HCT116 (cell line): ENCODE results near the gene LRIG3. TPM values are rescaled to one million over a fixed set of nuclear protein-coding genes. Genes with fewer than 3 reads are reported as not detected.

ENCODE experiments used
- ATAC-seq: fragments of 200-7000 bp; cut with Tn5 transposase; 2 replicates; pipeline ENCODE4 v1.9.1; 2020; ENCODE audit warnings: mild to moderate bottlenecking, moderate library complexity
- BruUV-seq: library from RNA; stranded (reverse); fragments of 400-500 nt; replicated peaks from 2 replicates; lab custom pipeline; 2021; lab: Mats Ljungman, UMichigan
- CTCF ChIA-PET: fragments of 300-600 bp; sonication (Branson Sonifier 250); formaldehyde crosslinking; loops from one replicate; lab custom pipeline; 2021; ENCODE audit warnings: antibody characterized with exemption; lab: Charles Lee
- POLR2A ChIA-PET: fragments of 300-600, 350-600 bp; sonication (Branson Sonifier 250); formaldehyde crosslinking; loops from one replicate; lab custom pipeline; 2021; ENCODE audit warnings: antibody characterized with exemption; lab: Charles Lee
- RAD21 ChIA-PET, 2 experiments: fragments of 300-600 bp; sonication (Branson Sonifier 250); formaldehyde crosslinking; loops; one replicate each; lab custom pipeline; 2023; ENCODE audit warnings: low total read pairs in 2 of 2; ENCODE audit not compliant: uncharacterized antibody in 2 of 2, unreplicated experiment in 2 of 2, low non-redundant PET in 1 of 2; lab: Charles Lee
- DNase-seq: peaks from one replicate; pipeline ENCODE4 v3.0.0-alpha.2; 2010; ENCODE audit warnings: low read depth, low spot score
- H2AFZ ChIP-seq: fragments of 200-600 bp; shearing (Covaris generic), sonication (generic); 2 replicates; pipeline ENCODE4 v1.6.1; 2017; ENCODE audit warnings: low read depth, mixed run types, mixed read lengths, antibody characterized with exemption, low read length; ENCODE audit not compliant: poor library complexity, severe bottlenecking
- H3K27ac ChIP-seq: 2 replicates; pipeline ENCODE4 v1.5.1; 2012; ENCODE audit warnings: low read depth, low read length
- H3K27me3 ChIP-seq: fragments of 200-600 bp; sonication (generic); 2 replicates; pipeline ENCODE4 v1.6.1; 2016; ENCODE audit warnings: mixed run types, low read length, mixed read lengths; ENCODE audit not compliant: insufficient read depth
- H3K36me3 ChIP-seq, 2 experiments: fragments of 200-500 bp in 1 of 2; fragments of 200-600 bp in 1 of 2; sonication (Bioruptor generic) in 1 of 2; sonication (generic) in 1 of 2; 2 replicates each; pipeline versions ENCODE4 v1.5.1 to v1.6.1; 2014 to 2016; ENCODE audit warnings: low read length in 2 of 2, inconsistent platforms in 1 of 2, mixed read lengths in 1 of 2, mixed run types in 1 of 2; ENCODE audit not compliant: insufficient read depth in 2 of 2, control insufficient read depth in 1 of 2
- H3K4me1 ChIP-seq, 2 experiments: fragments of 200-600 bp in 1 of 2; sonication (generic) in 1 of 2; 2 replicates each; pipeline versions ENCODE4 v1.5.1 to v1.6.1; 2012 to 2017; ENCODE audit warnings: low read length in 2 of 2, inconsistent platforms in 1 of 2, mild to moderate bottlenecking in 1 of 2, mixed read lengths in 1 of 2, mixed run types in 1 of 2, moderate library complexity in 1 of 2; ENCODE audit not compliant: insufficient read depth in 2 of 2, control insufficient read depth in 1 of 2
- H3K4me2 ChIP-seq: fragments of 200-600 bp; sonication (generic); 2 replicates; pipeline ENCODE4 v1.6.1; 2017; ENCODE audit warnings: mixed run types, low read length, mixed read lengths
- H3K4me3 ChIP-seq, 2 experiments: fragments of 200-600 bp in 1 of 2; sonication (generic) in 1 of 2; replicated peaks in 1 of 2; 2 replicates each; pipeline ENCODE4 v1.5.1; 2011 to 2016; ENCODE audit warnings: low read length in 2 of 2, control low read depth in 1 of 2, low read depth in 1 of 2, mild to moderate bottlenecking in 1 of 2, mixed read lengths in 1 of 2, mixed run types in 1 of 2
- H3K79me2 ChIP-seq: fragments of 200-600 bp; sonication (generic); 2 replicates; pipeline ENCODE4 v1.6.1; 2017; ENCODE audit warnings: mild to moderate bottlenecking, mixed run types, low read length, moderate library complexity, mixed read lengths; ENCODE audit not compliant: insufficient read depth
- H3K9ac ChIP-seq: fragments of 200-600 bp; sonication (generic); 2 replicates; pipeline ENCODE4 v1.6.1; 2016; ENCODE audit warnings: low read length, mixed read lengths
- H3K9me2 ChIP-seq: fragments of 200-600 bp; sonication (generic), shearing (Covaris generic); 2 replicates; pipeline ENCODE4 v1.6.1; 2017; ENCODE audit warnings: mixed run types, mild to moderate bottlenecking, moderate library complexity; ENCODE audit not compliant: insufficient read depth
- H3K9me3 ChIP-seq, 2 experiments: fragments of 200-500 bp in 1 of 2; fragments of 200-600 bp in 1 of 2; sonication (Bioruptor generic) in 1 of 2; sonication (generic) in 1 of 2; 2 replicates each; pipeline ENCODE4 v1.6.1; 2014 to 2017; ENCODE audit warnings: low read length in 2 of 2, mixed read lengths in 2 of 2, inconsistent platforms in 1 of 2, low read depth in 1 of 2, mild to moderate bottlenecking in 1 of 2, mixed run types in 1 of 2, moderate library complexity in 1 of 2; ENCODE audit not compliant: control insufficient read depth in 1 of 2, insufficient read depth in 1 of 2
- H4K20me1 ChIP-seq: fragments of 200-600 bp; sonication (generic), shearing (Covaris generic); 2 replicates; pipeline ENCODE4 v1.6.1; 2017; ENCODE audit warnings: mixed run types, mild to moderate bottlenecking, moderate library complexity; ENCODE audit not compliant: insufficient read depth
- CEBPB ChIP-seq: IDR thresholded peaks from 2 replicates; pipeline ENCODE4 v1.6.1; 2012; ENCODE audit warnings: low read depth
- ELF1 ChIP-seq: IDR thresholded peaks from 2 replicates; pipeline ENCODE4 v1.6.1; 2012; ENCODE audit warnings: low read depth, borderline replicate concordance
- JUND ChIP-seq: IDR thresholded peaks from 2 replicates; pipeline ENCODE4 v1.6.1; 2012
- POLR2A ChIP-seq: IDR thresholded peaks from 2 replicates; pipeline ENCODE4 v1.7.0; 2011; ENCODE audit warnings: borderline replicate concordance; ENCODE audit not compliant: insufficient read depth, insufficient read length; ENCODE audit errors: extremely low read depth
- POLR2AphosphoS5 ChIP-seq: IDR thresholded peaks from 2 replicates; pipeline ENCODE4 v1.6.1; 2011; ENCODE audit warnings: mild to moderate bottlenecking, low read depth, low read length, moderate library complexity
- RAD21 ChIP-seq: IDR thresholded peaks from 2 replicates; pipeline ENCODE4 v1.6.1; 2012; ENCODE audit warnings: low read depth, mild to moderate bottlenecking
- SIN3A ChIP-seq: IDR thresholded peaks from 2 replicates; pipeline ENCODE4 v1.6.1; 2012; ENCODE audit warnings: low read depth
- SP1 ChIP-seq: IDR thresholded peaks from 2 replicates; pipeline ENCODE4 v1.6.1; 2012; ENCODE audit warnings: low read depth
- SRF ChIP-seq: IDR thresholded peaks from 2 replicates; pipeline ENCODE4 v1.6.1; 2012; ENCODE audit warnings: low read depth
- YY1 ChIP-seq: IDR thresholded peaks from 2 replicates; pipeline ENCODE4 v1.6.1; 2011; ENCODE audit warnings: low read length, low read depth, moderate library complexity, mild to moderate bottlenecking; ENCODE audit not compliant: insufficient replicate concordance; ENCODE audit errors: extremely low read depth
- ZFX ChIP-seq: fragments of 450-650 bp; IDR thresholded peaks from 2 replicates; pipeline ENCODE4 v1.6.1; 2017
- ZNF274 ChIP-seq: fragments of 200-500 bp; sonication (Bioruptor generic); IDR thresholded peaks from 2 replicates; pipeline ENCODE4 v1.6.1; 2014; ENCODE audit warnings: mild to moderate bottlenecking, low read depth, low read length, inconsistent platforms
- intact Hi-C: fragments of 100-400 bp; cut with micrococcal nuclease; formaldehyde crosslinking; loops from 2 replicates; pipeline ENCODE4 v1.10.0; 2022
- total RNA-seq: library from RNA; stranded (reverse); gene quantifications from one replicate; pipeline ENCODE4 v1.2.1, GENCODE V29; 2021; ENCODE audit not compliant: unreplicated experiment
- TF ChIP-seq, protein P1 (sequence below), 3 experiments: fragments of 200-600 bp in 1 of 3; sonication (generic) in 1 of 3; IDR thresholded peaks in 2 of 3; conservative IDR thresholded peaks in 1 of 3; 2 replicates each; pipeline ENCODE4 v1.5.1; 2012 to 2017; ENCODE audit warnings: low read depth in 2 of 3, low read length in 2 of 3, antibody characterized with exemption in 1 of 3, borderline replicate concordance in 1 of 3, control low read depth in 1 of 3, mild to moderate bottlenecking in 1 of 3, mixed read lengths in 1 of 3, mixed run types in 1 of 3, moderate library complexity in 1 of 3; ENCODE audit not compliant: insufficient read depth in 1 of 3
- TF ChIP-seq, protein P2 (sequence below): IDR thresholded peaks from 2 replicates; pipeline ENCODE4 v1.6.1; 2011; ENCODE audit warnings: mild to moderate bottlenecking, low read length, moderate library complexity; ENCODE audit not compliant: insufficient replicate concordance; ENCODE audit errors: extremely low read depth
- TF ChIP-seq, protein P3 (sequence below): IDR thresholded peaks from 2 replicates; pipeline ENCODE4 v1.6.1; 2012
- TF ChIP-seq, protein P4 (sequence below): IDR thresholded peaks from 2 replicates; pipeline ENCODE4 v1.6.1; 2012

Gene LRIG3
- total RNA-seq, 1 experiment from 2014 or later: 11.1 TPM

DNA sequence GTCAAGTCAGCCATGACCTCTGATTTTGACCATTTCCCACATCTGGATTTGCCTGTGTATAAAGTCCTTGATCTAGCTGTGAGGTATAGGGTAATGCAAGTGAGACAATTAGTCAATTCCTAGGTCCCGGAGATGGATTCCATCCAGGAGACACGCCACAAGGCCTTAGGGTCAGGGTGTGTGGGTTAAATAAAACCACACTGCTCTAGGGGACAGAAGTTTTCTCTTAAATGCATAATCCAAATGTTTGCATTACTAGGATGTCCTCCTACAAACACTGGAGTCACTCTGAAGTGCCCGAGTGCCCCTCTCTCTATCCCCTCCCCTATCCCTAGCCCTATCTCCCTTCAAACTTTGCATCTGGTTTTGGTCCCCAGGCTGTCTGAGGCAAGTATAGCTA lies 26.8 kb downstream of the LRIG3 start (continued):
- TF ChIP-seq, protein P1, sequence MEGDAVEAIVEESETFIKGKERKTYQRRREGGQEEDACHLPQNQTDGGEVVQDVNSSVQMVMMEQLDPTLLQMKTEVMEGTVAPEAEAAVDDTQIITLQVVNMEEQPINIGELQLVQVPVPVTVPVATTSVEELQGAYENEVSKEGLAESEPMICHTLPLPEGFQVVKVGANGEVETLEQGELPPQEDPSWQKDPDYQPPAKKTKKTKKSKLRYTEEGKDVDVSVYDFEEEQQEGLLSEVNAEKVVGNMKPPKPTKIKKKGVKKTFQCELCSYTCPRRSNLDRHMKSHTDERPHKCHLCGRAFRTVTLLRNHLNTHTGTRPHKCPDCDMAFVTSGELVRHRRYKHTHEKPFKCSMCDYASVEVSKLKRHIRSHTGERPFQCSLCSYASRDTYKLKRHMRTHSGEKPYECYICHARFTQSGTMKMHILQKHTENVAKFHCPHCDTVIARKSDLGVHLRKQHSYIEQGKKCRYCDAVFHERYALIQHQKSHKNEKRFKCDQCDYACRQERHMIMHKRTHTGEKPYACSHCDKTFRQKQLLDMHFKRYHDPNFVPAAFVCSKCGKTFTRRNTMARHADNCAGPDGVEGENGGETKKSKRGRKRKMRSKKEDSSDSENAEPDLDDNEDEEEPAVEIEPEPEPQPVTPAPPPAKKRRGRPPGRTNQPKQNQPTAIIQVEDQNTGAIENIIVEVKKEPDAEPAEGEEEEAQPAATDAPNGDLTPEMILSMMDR (IDR thresholded peaks at IDR 0.05 in 2 of 3, conservative IDR thresholded peaks at IDR 0.05 in 1 of 3; ENCODE audit: borderline replicate concordance in 1 of 3, insufficient read depth in 1 of 3, low read depth in 2 of 3, low read length in 2 of 3): no peak
- TF ChIP-seq SRF (no peak), JUND (no peak), YY1 (no peak)
- TF ChIP-seq, protein P2, sequence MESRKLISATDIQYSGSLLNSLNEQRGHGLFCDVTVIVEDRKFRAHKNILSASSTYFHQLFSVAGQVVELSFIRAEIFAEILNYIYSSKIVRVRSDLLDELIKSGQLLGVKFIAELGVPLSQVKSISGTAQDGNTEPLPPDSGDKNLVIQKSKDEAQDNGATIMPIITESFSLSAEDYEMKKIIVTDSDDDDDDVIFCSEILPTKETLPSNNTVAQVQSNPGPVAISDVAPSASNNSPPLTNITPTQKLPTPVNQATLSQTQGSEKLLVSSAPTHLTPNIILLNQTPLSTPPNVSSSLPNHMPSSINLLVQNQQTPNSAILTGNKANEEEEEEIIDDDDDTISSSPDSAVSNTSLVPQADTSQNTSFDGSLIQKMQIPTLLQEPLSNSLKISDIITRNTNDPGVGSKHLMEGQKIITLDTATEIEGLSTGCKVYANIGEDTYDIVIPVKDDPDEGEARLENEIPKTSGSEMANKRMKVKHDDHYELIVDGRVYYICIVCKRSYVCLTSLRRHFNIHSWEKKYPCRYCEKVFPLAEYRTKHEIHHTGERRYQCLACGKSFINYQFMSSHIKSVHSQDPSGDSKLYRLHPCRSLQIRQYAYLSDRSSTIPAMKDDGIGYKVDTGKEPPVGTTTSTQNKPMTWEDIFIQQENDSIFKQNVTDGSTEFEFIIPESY: no peak
- TF ChIP-seq, all 23 proteins: peak for 0

DNA sequence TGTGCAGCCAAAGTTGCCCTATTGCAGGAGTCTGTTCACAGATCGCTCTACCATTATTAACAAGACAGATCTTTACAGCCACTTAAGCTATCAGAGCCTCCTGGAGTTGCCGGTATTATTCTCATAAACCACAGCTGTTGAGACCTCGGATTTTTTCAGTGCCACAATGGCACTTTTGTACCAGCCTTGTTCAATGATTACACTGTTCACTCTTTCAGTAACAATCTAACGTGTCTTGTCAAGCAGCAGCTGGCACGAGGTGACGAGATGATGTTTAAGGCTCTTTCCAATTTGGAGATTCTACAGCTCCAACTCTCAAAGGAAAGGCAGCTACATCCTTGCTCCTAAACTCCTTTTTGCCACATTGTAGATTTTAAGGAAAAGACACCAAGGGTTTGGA lies 30.7 kb downstream of the LRIG3 start:
- intact Hi-C loops: no loop called here
- no peak for TF ChIP-seq SRF
- TF ChIP-seq YY1: no peak
- no peak for TF ChIP-seq ELF1
- TF ChIP-seq, protein P1 (IDR thresholded peaks at IDR 0.05 in 2 of 3, conservative IDR thresholded peaks at IDR 0.05 in 1 of 3; ENCODE audit: borderline replicate concordance in 1 of 3, insufficient read depth in 1 of 3, low read depth in 2 of 3, low read length in 2 of 3): no peak
- no peak for TF ChIP-seq ZFX
- no peak for TF ChIP-seq POLR2AphosphoS5
- no peak for TF ChIP-seq SP1
- TF ChIP-seq, protein P3, sequence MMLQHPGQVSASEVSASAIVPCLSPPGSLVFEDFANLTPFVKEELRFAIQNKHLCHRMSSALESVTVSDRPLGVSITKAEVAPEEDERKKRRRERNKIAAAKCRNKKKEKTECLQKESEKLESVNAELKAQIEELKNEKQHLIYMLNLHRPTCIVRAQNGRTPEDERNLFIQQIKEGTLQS: no peak
- TF ChIP-seq JUND: no peak
- TF ChIP-seq POLR2A: no peak
- no peak for TF ChIP-seq CEBPB
- no peak for TF ChIP-seq SIN3A
- TF ChIP-seq ZNF274: no peak
- TF ChIP-seq RAD21: no peak
- TF ChIP-seq, protein P4, sequence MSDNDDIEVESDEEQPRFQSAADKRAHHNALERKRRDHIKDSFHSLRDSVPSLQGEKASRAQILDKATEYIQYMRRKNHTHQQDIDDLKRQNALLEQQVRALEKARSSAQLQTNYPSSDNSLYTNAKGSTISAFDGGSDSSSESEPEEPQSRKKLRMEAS: no peak
- TF ChIP-seq, all 23 proteins: peak for 0
- DNase-seq: no peak
- RAD21 ChIA-PET: no interaction called here
- POLR2A ChIA-PET: no interaction called here
- Histone ChIP-seq H3K4me2 (no peak overlapping the region), H3K27ac (no peak overlapping the region), H3K4me3 (no peak overlapping the region), H3K4me1 (no peaks in the 10 kb centered on the region), H3K9me3 (no peaks in the 10 kb centered on the region), H3K79me2 (peaks cover 22% of the 10 kb centered on the region; the same call in 1 of the 2 replicates), H3K27me3 (no peaks in the 10 kb centered on the region), H3K9me2 (no peaks in the 10 kb centered on the region), H3K9ac (no peak overlapping the region), H3K36me3 (peaks cover 2 to 27% of the 10 kb centered on the region in 2 experiments; a peak in 3 of 4 replicates), H2AFZ (no peak overlapping the region), H4K20me1 (no peaks in the 10 kb centered on the region)
- CTCF ChIA-PET: no interaction called here
- no TSS peak for BruUV-seq
- ATAC-seq: no peak
